ENCODE measurements around the gene TM4SF1.

Gene TM4SF1

DNA sequence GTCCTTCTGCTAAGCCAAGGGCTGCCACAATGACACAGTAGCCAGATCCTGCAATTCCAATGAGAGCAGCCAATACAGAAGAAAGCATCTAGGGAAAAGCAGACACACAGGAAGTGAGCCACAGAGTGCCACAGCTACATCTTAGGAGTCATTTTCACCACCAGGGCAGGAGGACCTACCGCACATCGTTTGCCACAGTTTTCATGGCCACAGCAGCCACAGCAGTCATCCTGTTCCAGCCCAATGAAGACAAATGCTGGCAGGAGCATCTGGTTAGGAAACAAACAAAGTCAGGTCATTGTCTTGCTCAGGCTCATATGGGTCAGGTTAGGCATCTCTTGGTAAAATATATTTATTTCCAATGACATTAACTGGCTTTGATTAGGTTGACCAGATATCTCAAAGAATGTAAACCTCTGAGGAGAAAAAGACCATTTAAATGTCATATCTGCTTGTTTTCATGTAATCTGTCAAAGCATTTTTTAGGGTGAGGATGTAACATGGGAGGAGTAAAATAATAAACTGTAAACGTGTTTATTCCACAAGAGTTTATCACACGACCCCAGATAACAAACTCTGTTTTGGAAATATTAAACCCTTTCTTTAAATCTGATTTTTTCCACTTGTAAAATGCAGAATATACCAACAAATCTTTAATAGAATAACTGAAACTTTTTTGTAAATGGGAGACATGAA lies 1.8 kb downstream of the TM4SF1 start:
- no peak for DNase-seq (ENCODE audit: low read depth)

DNA sequence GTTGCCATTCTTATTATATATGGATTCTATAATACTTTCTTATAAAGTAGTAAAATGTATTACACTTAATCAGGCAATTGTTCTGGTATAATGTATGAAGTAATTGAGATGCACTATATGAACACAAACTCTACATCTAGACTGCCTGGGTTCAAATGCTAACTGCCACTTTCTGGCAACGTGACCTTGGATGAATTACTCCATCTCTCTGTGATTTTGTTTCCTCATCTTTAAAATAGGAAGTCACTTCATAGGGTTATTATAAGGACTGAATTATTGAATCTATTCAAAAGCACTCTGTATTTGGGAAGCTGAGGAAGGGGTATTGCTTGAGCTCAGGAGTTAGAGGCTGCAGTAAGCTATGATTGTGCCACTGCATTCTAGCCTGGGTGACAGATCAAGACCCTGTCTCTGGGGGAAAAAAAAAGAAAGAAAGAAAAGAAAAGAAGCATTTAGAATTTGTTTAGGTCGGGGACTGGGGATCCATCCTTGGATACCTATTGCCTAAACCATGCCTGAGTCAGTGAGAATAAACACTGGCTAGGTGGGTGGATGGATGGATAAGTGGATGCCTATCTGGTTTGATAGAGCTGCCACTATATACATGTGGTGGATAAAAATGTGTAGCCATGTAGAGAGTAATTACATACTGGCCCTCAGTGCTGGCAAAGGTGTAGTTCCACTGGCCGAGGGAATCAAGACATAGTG lies 2.5 kb downstream of the TM4SF1 start:
- DNase-seq (ENCODE audit: low read depth): no peak

DNA sequence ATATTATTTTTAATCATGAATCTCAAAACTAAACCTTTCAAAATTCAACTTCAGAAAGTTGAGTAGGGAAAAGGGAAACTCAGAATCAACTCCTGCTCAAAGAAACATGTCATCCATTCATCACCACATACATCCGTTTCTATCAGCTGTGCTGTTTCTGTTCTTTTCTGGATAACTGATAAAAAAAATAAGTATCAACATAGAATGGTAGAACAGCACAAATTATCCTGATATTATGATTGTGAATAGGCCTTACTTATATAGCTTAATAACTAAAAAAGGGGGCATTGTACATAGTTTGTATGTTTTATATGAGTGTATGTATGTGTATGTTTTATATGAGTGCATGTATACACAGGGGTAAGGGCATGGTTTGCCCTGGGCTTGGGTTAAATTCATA lies 3.1 kb downstream of the TM4SF1 start:
- no peak for DNase-seq (ENCODE audit: low read depth)

DNA sequence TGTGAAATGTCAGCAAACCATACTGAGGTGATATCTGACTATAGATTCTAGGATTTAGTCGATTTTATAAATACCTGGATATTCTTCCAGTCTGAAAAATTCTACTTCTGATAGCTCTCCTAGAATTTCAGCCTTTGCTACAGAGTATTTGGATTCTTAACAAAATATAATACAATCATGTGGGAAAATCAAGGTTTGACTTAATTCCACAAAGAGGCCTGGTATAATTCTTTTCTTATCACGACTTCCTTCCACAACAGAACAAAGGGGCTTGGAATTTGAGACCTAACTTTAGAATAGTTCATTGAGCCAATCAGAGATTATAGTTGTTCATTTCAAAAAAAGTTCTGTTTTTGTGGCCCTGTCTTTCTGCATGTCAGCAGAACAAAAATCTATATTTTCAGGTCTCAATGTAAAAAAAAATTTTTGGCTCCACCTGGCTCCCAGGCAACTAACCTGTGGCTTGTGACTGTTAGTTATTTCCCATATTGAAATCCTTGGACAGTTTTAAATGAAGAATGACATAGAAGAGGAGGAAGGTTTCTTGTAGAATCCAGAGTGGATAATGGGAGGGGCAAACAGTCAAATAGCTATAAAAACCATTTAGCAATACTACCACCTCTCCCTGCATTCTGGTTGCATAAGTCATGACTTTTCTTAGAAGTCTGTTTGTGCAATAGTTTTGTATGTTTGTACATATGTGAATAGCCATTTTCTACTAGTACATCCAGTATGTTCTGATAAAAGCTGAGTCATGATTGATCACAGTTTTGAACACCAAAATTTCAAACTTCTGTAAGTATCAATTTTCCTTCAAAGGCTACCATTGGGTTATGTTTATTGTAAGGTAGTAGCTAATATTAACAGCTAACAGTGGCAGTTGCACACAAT lies 4.0 kb downstream of the TM4SF1 start:
- DNase-seq (ENCODE audit: low read depth): peak; percentile 74

DNA sequence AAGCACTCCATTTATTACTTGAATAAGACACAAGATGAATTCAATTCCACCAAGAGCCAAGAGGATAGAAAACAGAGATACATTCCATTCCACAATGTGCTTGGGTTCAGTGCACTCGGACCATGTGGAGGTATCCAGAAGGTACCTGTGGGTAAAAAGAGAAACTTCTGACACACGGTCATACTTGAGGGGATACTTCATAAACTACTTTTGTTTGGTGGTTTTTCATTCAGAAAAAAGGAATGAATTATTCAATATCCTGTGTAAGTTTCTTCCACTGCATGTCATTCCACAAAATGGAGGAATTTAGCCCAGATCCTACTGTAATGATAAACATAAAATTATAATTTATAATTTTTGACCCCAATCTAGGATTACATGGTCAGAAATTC lies 5.7 kb downstream of the TM4SF1 start:
- no peak for DNase-seq (ENCODE audit: low read depth)

DNA sequence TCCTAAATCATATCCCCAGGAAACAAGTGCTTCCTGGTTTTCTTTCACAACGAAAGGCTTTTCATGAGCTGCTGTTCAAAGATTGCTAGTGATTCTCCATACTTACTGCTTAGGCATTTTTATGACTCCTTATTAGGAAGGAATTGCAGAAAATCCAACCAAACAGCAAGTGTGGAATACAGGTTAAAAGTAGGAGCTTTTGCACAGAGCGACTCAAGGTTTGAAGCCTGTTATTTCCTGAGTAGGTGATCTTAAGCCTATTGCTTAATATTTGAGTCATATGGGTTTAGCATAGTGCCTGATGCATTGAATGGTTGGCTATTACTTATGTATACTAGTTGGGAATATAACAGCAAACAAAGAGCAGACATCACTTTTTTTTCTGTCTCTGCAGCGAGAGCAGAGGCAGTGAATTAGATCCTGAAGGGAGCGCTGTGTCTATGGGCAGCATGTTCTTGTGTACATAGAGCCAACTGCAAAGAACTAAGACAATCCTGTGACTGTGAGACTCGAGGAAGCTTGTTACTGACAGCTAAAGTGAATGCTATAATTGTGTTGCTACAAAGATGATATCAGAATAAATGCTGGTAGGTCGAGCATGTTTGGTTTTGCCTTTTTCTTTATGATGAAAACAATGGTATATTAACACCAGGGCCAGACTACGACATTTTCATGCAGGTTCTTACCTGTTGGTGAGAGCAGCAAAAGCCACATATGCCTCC lies 6.3 kb downstream of the TM4SF1 start:
- no peak for DNase-seq (ENCODE audit: low read depth)

DNA sequence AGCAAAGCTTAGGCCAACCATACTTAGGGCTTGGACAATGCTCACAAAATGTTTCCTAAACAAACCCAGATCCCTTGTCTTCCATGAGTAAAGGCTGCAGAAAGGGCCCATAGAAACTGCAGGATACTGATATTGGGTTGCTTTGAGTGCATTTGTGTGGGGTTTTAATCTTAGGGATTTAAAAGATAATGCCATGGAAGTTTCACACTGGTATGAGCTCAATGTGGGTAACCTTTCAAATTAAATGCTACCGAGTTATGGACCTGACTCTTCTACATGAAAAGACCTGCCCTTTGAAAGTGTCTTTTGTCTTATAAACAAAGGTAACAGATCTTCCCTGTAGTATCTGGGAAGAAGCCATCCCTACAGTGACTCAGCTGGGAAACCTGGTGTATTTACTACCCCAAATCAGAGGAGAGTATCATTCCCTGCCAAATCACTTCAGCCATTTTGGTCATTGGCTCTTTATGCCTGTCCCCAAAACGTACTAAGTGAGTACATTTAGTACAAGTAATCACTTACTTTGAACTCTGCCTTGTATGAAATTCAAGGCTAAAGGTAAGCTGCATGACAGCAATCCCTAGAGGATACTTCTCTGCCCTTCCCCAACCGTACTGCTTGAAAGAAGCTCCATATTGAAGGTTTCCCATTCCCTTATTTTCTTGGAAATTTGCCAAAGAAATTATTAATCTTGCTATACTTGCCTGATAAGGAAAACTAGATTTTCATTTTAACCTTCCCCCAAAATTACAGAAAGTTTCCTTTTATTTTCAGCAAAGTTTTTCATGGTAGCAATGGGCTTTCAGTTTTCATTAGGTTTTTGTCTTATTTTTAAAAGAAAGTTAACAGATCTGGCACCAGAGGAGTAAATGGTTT lies 7.2 kb downstream of the TM4SF1 start:
- DNase-seq (ENCODE audit: low read depth): no peak

DNA sequence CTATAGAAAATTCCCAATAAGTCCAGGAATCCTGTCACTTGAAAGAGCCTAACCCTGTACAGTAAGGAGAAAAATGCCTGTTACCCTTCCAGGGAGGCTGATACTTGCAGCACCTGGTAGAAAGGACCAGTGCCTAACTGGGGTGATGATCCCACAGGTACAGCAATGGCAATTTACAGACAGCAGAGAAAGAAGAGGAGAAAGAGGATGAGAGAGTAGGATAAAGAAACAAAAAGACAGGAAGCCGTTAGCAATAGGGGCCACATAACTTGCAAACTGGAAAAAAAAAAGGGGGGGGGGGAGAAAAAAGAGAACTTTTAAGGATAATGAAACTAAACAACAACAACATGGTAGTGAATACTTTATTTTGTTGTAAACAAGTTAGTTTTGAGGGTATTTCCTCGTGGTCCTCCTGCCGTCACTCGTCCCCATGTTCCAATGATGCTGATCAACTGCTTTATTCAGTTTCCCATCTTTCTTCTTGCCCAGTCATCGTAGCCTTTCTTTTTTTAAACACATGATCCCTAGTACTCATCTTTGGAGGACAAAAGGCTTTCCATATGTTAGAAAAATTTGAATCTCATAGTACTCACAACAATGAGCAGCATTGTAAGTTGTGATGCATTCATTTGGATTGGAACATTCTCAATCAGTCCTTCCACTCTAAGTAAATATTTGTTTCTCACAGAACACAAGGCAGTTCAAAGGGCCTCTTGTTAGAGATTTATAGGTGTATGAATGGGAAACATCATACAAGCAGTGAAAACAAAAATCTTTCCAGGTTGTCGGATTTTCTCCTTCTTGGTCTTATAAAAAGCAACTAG lies 8.6 kb downstream of the TM4SF1 start:
- DNase-seq (ENCODE audit: low read depth): no peak

DNA sequence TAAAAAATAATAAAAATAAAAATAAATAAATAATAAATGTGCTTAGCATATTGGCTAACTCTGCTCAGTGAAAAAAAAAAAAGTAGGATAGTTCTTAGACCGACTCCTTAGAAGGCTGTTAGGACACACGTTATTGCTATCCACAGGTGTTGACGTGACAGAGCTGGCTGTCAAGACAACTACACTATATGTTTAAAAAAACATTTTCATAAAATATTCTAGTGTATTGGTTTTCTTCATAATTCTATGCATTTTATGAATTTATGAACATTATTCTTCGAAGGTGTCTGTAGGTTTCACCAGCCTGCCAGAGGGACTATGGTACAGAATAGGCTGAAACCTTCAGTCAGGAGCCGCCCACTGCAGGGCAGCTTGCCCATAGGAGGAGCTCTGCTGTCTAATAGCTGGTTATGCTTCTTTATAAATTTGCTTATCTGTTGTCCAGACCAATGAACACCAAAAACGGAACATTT lies 9.2 kb downstream of the TM4SF1 start:
- DNase-seq (ENCODE audit: low read depth): no peak

DNA sequence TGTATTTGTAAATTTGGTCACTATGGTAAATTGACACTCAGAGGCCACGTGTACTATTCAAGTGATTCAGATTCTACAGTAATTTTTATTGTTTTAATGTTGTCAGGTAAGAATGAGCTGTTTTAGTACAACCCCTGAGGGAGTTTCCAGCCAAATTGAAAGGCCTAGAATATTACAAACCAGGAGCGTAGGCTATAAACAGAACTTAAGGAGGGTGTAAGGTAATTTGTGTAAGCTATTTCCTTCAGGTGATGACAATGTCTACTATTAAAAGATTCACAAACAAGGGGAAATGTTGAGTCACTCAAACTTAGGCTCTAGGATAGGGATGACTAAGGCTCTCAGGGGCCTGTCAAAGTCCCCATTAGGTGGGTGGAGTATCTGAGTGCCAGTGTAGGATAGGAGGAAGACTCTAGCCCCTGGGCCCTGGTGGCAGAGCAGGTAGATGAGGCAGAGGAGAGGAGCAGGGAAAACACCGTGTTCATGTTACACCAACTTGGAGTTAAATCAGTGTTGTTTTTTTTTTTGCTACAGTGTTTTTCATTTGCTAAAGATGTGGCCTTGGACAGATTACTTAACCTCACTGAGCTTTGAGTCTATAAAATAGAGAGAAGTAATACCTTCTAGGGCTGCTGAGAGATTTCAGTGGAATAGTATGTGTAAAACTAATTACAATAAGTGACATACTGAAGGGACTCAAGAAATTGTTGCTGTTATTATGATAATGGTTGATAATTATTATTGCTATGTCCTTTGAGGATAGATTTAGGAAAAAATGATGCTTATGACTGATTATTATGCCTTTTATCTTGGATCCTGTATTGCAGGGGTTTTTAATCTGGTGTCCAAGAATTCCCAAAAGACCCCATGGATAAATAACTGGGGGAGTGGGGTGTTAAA lies 10.3 kb downstream of the TM4SF1 start:
- DNase-seq (ENCODE audit: low read depth): no peak

DNA sequence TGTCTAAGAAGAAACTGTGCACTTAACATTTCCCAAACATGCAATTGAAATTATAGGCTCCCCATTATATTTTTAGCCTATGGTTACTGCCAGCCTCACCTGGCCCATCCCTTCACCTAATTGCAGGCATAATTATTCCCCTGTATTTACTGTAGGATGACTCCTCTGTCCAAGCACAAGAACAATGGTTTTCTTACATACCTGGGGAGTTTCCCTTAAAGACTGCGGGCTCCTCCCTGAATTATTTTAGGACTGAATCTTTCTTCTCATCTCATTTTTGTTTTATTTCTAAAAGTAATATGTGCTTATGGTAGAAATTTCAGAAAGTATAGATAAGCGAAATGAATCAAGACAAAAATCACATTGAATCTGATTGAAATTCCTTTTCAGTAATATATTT lies 11.4 kb downstream of the TM4SF1 start:
- DNase-seq (ENCODE audit: low read depth): no peak

DNA sequence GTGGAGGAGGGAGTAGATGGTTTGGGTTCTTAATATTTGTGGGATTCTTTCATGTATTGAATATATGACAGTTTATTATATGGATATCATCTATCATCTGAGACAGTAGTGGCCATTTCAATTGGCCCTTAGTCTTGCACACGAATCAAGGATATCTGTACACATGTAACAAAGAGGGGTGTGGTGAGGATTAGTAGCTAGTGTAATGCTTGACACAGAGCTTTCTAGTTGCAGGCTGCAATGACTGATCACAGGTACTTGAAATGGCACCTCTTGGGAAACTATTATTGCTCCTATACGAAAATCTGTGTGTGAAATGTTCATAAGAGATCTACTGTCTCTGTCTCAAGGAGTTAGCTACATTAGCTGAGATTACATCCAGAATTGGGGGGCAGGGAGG lies 12.8 kb downstream of the TM4SF1 start:
- no peak for DNase-seq (ENCODE audit: low read depth)

DNA sequence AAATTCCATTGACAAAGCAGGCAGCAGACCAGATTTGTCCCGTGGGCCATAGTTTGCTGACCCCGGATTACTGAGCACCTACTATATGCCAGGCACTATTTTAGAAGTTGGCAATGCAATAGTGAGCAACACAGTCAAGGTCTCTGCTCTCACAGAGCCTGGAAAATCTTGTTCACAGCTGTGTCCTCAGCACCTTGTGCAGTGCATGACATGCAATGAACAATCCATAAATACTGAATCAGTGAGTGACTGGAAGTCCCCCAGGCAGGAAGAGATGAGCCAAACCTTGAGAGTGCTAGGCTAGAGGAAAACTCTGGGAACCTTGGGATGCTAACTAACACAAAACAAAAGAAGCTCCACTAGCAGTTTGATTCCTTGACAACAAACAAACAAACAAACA lies 14.4 kb downstream of the TM4SF1 start:
- DNase-seq (ENCODE audit: low read depth): no peak

DNA sequence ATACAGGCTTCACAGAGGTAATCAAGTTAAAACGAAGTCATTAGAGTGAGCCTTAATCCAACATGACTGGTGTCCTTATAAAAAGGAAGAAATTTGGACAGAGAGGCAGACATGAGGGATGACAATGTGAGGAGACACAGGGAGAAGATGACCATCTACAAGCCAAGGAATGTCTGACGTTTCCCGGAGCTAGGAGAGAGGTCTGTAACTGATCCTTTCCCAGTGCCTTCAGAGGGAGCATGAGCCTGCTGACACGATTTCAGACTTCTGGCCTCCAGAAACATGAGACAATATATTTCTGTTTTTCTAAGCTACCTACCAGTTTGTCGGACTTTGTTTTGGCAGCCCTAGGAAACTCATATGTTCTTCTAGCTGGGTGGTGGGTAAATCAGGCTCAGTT lies 15.1 kb downstream of the TM4SF1 start:
- no peak for DNase-seq (ENCODE audit: low read depth)

DNA sequence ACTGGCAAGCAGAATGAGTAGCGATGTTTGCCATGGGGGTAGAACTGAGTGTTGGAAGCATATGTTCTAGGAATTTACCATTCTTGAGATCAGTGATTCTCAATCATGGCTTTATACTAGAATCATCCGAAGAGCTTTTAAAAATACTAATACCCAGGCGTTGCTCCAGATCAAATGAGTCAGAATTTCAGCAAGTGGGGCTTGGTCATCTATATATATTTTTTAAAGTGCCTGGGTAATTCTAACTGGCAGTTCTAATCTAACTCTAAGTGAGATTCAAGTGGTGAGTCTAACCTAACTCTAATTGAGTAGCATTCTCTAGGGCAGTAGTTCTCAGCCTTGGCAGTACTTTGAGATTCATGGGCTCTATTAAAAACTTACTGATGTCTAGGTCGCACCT lies 20.8 kb downstream of the TM4SF1 start:
- no peak for DNase-seq (ENCODE audit: low read depth)

DNA sequence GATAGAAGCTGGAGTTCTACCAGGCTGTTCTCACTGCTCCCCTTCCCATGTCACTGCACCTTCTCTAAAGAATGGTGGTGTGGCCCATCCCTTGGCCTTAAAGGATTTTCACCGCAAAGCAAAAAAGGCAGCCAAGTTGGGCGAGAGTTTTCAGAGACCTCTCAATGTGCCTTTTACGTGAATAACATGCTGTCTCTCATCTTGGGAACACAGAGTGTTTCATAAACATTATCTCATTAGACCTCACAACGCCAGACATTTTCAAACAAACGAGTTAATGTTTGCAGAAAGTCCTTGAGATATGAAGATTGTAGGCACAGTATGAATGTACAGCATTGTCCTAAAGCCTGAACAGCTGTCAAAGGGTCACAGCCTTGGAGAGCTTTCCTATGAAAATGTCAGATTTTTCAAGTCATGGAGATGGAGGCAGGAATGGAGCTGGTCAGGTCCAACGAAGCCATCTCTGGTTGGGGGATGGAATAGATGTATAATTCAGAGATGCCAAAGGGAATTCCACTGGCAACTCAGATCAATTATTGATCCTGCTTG lies 21.3 kb downstream of the TM4SF1 start:
- no peak for DNase-seq (ENCODE audit: low read depth)

DNA sequence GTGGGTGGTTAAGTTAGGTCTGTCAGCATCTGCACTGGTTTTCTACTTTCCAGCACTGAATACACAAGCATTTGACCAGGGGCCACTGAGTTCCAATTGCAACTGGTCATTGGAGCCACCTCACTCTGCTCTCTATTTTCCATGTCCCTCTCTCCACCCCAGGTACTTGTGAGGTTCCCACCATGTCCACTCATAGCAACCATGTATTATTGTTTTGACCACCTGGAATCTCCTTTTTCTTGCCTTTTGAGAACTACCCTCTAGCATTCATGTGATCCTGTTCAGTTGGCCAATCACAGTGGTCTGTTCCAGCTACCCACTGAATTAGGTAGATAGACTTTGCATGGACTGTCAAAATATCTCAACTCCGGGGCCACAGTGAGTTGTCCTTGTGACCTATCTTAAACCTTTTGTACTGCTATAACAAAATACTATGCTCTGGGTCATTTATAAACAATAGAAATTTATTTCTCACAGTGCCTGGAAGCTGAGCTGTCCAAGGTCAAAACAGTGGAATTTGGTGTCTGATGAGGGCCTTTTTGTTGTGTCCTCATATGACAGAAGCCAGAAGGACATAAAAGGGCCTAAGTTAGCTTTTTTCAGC lies 23.8 kb downstream of the TM4SF1 start:
- DNase-seq (ENCODE audit: low read depth): no peak

DNA sequence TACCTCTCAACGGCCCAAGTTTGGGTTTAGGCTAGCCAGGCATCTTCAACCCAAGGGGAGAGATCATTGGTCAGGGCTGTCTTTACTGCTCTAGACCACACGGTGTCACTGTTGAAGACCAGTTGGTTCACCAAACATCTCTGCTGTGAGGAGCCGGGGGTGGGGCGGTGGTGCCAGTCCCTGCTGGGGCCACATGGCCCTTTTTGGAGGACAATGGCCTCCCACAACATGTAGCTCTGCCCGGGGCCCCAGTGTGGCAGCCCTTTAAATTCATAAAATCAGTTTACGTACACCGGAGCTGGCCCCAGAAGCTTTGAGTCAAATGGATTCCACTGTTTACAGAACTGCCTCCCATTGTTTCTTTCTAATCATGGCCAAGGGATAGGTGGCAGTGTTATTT lies 24.9 kb downstream of the TM4SF1 start:
- no peak for DNase-seq (ENCODE audit: low read depth)

DNA sequence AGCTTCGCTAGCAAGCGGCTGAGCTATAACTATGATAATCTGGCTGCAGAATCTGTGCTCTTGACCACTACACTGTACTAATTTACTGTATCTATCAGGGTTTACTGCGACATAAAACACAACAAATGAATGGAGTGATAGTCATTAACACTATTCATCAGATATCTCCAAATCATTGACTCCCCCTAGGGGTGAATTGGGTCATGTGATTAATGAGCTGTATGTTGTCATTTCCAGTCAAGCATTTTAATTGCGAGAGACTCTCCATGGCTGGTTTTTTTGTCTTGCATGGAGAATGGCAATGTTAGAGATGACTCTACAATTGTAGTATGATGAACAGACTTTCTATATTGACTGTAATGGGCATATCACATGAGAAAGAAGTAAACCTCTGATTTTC lies 33.5 kb downstream of the TM4SF1 start:
- DNase-seq (ENCODE audit: low read depth): no peak
